SK-N-SH treated with all-trans-retinoic acid at 6 μM for 48 hours (cell line): Measurements from ENCODE around the gene GMIP.

ENCODE experiments used
- ATAC-seq: fragments of 200-7000 bp; cut with Tn5 transposase; 3 replicates; pipeline ENCODE4 v1.9.1; 2020; ENCODE audit warnings: mild to moderate bottlenecking, moderate library complexity
- BACH2 ChIP-seq: fragments of 250-450 bp; sonication (Bioruptor Pico); IDR thresholded peaks from 2 replicates; pipeline ENCODE4 v1.9.0; 2021; ENCODE audit warnings: mild to moderate bottlenecking, borderline replicate concordance
- CREB5 ChIP-seq: fragments of 250-450 bp; sonication (Bioruptor Pico); IDR thresholded peaks from 2 replicates; pipeline ENCODE4 v1.5.1; 2020; ENCODE audit warnings: low read depth, mild to moderate bottlenecking, moderate library complexity
- CSDC2 ChIP-seq: fragments of 250-450 bp; sonication (Bioruptor Pico); IDR thresholded peaks from 2 replicates; pipeline ENCODE4 v1.5.0; 2020; ENCODE audit warnings: mild to moderate bottlenecking, moderate library complexity
- ESRRG ChIP-seq: fragments of 250-450 bp; sonication (Bioruptor Pico); IDR thresholded peaks from 2 replicates; pipeline ENCODE4 v1.6.1; 2021; ENCODE audit warnings: mild to moderate bottlenecking
- GLIS3 ChIP-seq: fragments of 250-450 bp; sonication (Bioruptor Pico); IDR thresholded peaks from 2 replicates; pipeline ENCODE4 v1.5.0; 2020; ENCODE audit warnings: mild to moderate bottlenecking, moderate library complexity
- ISL1 ChIP-seq: fragments of 250-450 bp; sonication (Bioruptor Pico); IDR thresholded peaks from 2 replicates; pipeline ENCODE4 v2.1.2; 2022; ENCODE audit warnings: mild to moderate bottlenecking, moderate library complexity
- OSR1 ChIP-seq: fragments of 250-450 bp; sonication (Bioruptor Pico); IDR thresholded peaks from 2 replicates; pipeline ENCODE4 v1.8.0; 2022; ENCODE audit warnings: moderate library complexity, mild to moderate bottlenecking, inconsistent platforms
- RARB ChIP-seq: fragments of 250-450 bp; sonication (Bioruptor Pico); IDR thresholded peaks from 2 replicates; pipeline ENCODE4 v1.8.0; 2021; ENCODE audit warnings: mild to moderate bottlenecking, moderate library complexity
- TCF4 ChIP-seq: fragments of 250-450 bp; sonication (Bioruptor Pico); IDR thresholded peaks from 2 replicates; pipeline ENCODE4 v1.8.0; 2021; ENCODE audit warnings: mild to moderate bottlenecking, moderate library complexity, borderline replicate concordance
- TOX ChIP-seq: fragments of 250-450 bp; sonication (Bioruptor Pico); IDR thresholded peaks from 2 replicates; pipeline ENCODE4 v1.8.0; 2021; ENCODE audit warnings: mild to moderate bottlenecking, moderate library complexity, borderline replicate concordance
- ZFP3 ChIP-seq: fragments of 250-450 bp; sonication (Bioruptor Pico); IDR thresholded peaks from 2 replicates; pipeline ENCODE4 v1.5.0; 2020; ENCODE audit warnings: mild to moderate bottlenecking, moderate library complexity
- ZFP30 ChIP-seq: fragments of 450-650 bp; formaldehyde crosslinking; IDR thresholded peaks from 2 replicates; pipeline ENCODE4 v1.5.0; 2022; ENCODE audit warnings: mild to moderate bottlenecking, moderate library complexity
- ZNF565 ChIP-seq: fragments of 450-650 bp; formaldehyde crosslinking; conservative IDR thresholded peaks from 2 replicates; pipeline ENCODE4 v1.5.0; 2020; ENCODE audit warnings: low read depth, mild to moderate bottlenecking, moderate library complexity
- ZNF70 ChIP-seq: fragments of 450-650 bp; formaldehyde crosslinking; IDR thresholded peaks from 2 replicates; pipeline ENCODE4 v1.5.0; 2020; ENCODE audit warnings: mild to moderate bottlenecking, moderate library complexity
- TF ChIP-seq, protein P1 (sequence below): fragments of 250-450 bp; sonication (Bioruptor Pico); IDR thresholded peaks from 2 replicates; pipeline ENCODE4 v1.5.0; 2020; ENCODE audit warnings: mild to moderate bottlenecking, moderate library complexity
- TF ChIP-seq, protein P2 (sequence below): fragments of 250-450 bp; sonication (Bioruptor Pico); IDR thresholded peaks from 2 replicates; pipeline ENCODE4 v1.8.0; 2020; ENCODE audit warnings: mild to moderate bottlenecking, moderate library complexity, borderline replicate concordance
- TF ChIP-seq, protein P3 (sequence below): fragments of 250-450 bp; sonication (Bioruptor Pico); IDR thresholded peaks from 2 replicates; pipeline ENCODE4 v1.5.1; 2021; ENCODE audit warnings: mild to moderate bottlenecking, moderate library complexity

GMIP gene

DNA sequence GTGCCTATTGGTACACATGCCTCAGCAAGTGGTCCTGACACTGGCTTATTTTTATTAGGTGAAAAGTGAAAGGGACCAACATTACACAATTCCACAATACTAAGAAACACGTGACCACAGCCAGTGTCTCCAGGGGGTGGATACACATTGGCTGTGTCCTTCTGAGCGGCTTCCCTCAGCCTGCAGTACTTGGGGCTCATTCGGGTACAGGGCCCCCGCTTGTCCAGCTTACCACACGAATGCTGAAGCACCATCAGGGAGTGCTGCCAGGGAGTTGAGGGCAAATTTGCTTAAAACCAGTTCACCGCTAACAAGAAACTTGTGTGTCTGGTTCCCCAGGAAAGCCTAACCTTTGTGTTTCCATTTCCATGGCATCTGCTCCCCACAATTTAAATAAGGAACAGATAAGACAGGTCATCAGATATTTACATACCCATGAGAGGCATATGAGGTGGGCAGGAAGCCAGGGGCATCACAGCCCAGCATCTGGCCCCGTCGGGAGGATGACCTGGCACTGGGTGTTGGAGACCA, 48.2 kb downstream of the GMIP start:
- no peak; the same call in 2 of the 3 replicates for ATAC-seq
- TF ChIP-seq ZNF565 (CRISPR knock-in tag) (no peak), CREB5 (CRISPR knock-in tag) (no peak), BACH2 (CRISPR knock-in tag) (no peak), ZFP3 (CRISPR knock-in tag) (no peak), ZNF70 (CRISPR knock-in tag) (no peak)
- TF ChIP-seq, protein P1, sequence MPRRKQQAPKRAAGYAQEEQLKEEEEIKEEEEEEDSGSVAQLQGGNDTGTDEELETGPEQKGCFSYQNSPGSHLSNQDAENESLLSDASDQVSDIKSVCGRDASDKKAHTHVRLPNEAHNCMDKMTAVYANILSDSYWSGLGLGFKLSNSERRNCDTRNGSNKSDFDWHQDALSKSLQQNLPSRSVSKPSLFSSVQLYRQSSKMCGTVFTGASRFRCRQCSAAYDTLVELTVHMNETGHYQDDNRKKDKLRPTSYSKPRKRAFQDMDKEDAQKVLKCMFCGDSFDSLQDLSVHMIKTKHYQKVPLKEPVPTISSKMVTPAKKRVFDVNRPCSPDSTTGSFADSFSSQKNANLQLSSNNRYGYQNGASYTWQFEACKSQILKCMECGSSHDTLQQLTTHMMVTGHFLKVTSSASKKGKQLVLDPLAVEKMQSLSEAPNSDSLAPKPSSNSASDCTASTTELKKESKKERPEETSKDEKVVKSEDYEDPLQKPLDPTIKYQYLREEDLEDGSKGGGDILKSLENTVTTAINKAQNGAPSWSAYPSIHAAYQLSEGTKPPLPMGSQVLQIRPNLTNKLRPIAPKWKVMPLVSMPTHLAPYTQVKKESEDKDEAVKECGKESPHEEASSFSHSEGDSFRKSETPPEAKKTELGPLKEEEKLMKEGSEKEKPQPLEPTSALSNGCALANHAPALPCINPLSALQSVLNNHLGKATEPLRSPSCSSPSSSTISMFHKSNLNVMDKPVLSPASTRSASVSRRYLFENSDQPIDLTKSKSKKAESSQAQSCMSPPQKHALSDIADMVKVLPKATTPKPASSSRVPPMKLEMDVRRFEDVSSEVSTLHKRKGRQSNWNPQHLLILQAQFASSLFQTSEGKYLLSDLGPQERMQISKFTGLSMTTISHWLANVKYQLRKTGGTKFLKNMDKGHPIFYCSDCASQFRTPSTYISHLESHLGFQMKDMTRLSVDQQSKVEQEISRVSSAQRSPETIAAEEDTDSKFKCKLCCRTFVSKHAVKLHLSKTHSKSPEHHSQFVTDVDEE (CRISPR knock-in tag) = no peak
- TF ChIP-seq, protein P2, sequence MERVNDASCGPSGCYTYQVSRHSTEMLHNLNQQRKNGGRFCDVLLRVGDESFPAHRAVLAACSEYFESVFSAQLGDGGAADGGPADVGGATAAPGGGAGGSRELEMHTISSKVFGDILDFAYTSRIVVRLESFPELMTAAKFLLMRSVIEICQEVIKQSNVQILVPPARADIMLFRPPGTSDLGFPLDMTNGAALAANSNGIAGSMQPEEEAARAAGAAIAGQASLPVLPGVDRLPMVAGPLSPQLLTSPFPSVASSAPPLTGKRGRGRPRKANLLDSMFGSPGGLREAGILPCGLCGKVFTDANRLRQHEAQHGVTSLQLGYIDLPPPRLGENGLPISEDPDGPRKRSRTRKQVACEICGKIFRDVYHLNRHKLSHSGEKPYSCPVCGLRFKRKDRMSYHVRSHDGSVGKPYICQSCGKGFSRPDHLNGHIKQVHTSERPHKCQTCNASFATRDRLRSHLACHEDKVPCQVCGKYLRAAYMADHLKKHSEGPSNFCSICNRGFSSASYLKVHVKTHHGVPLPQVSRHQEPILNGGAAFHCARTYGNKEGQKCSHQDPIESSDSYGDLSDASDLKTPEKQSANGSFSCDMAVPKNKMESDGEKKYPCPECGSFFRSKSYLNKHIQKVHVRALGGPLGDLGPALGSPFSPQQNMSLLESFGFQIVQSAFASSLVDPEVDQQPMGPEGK (CRISPR knock-in tag) = no peak
- TF ChIP-seq, protein P3, sequence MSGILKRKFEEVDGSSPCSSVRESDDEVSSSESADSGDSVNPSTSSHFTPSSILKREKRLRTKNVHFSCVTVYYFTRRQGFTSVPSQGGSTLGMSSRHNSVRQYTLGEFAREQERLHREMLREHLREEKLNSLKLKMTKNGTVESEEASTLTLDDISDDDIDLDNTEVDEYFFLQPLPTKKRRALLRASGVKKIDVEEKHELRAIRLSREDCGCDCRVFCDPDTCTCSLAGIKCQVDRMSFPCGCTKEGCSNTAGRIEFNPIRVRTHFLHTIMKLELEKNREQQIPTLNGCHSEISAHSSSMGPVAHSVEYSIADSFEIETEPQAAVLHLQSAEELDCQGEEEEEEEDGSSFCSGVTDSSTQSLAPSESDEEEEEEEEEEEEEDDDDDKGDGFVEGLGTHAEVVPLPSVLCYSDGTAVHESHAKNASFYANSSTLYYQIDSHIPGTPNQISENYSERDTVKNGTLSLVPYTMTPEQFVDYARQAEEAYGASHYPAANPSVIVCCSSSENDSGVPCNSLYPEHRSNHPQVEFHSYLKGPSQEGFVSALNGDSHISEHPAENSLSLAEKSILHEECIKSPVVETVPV = no peak

DNA sequence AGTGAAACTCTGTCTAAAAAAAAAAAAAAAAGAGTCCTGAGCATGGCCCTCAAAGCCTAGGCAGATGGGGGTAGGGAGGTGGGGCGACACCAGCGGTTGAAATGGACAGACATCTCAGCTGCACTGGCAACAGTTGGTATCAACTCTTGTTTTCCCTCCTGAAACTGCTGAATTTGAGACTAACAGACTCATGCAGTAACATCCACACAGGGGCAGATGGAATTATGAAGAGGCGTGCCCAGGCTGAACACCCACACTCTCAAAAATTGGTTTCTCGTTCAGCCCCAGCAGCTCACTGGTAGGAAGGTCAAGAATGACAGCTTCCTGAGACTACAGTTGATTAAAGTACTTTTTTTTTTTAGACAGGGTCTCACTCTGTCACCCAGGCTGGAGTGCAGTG, 49.1 kb downstream of the GMIP start:
- TF ChIP-seq, protein P2 (CRISPR knock-in tag) = no peak
- no peak for TF ChIP-seq RARB (CRISPR knock-in tag)
- no peak for TF ChIP-seq ZFP30 (CRISPR knock-in tag)
- TF ChIP-seq ZNF565 (CRISPR knock-in tag) = no peak
- TF ChIP-seq, protein P3 = no peak
- TF ChIP-seq ESRRG (CRISPR knock-in tag) = no peak
- no peak for TF ChIP-seq TOX
- no peak for TF ChIP-seq OSR1
- TF ChIP-seq ISL1 (CRISPR knock-in tag) = no peak
- no peak for TF ChIP-seq CSDC2 (CRISPR knock-in tag)
- TF ChIP-seq ZFP3 (CRISPR knock-in tag) = no peak
- no peak for TF ChIP-seq GLIS3 (CRISPR knock-in tag)
- TF ChIP-seq TCF4 (CRISPR knock-in tag) = no peak
- ATAC-seq = no peak

- ATAC-seq = no peak
- TF ChIP-seq, protein P2 (CRISPR knock-in tag) = no peak
Observed at GRCh38 chr19:19592690-19593089, 50.8 kb downstream of the GMIP start.
